ENCODE measurements around the gene ODAD4.

DNA sequence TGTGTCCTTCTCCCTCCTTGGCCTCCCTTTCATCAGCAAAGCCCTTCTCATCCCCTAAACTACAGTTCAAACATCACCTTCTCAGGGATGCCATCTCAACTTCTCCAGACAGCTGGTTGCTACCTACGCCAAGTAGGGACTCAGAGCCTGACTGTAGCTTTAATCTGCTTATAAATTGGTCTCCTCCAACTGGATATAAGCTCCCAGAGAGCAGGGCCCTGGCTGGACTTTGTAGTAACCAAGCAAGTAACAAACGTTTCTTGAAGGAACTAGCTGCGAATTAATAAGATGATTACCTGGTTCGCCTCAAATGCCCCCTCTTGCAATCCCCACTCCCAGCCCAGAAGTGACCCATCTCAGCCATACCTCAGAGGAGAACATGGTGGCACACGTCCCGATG, 47.7 kb upstream of the ODAD4 start:
- TF ChIP-seq GATA2 (IDR thresholded peaks at IDR 0.05; ENCODE audit: low read depth, low read length), result no peak
- TF ChIP-seq GATA3 (IDR thresholded peaks at IDR 0.05; ENCODE audit: low read depth, low read length), result no peak

All from SH-SY5Y (cell line).